HL-60 (cell line): Measurements from ENCODE around the gene ABLIM1.

Experiments used
- DNase-seq, 2 experiments: peaks; one replicate each; pipeline ENCODE4 v3.0.0-alpha.2; 2010 to 2020; ENCODE audit warnings: low read depth in 1 of 2, low spot score in 1 of 2
- H3K27ac ChIP-seq: fragments of 250-450 bp; sonication (Bioruptor Pico); replicated peaks from 2 replicates; pipeline ENCODE4 v1.5.1; 2020; ENCODE audit warnings: mild to moderate bottlenecking, moderate library complexity
- H3K27me3 ChIP-seq: fragments of 250-450 bp; sonication (Bioruptor Pico); 2 replicates; pipeline ENCODE4 v1.5.1; 2021; ENCODE audit warnings: mild to moderate bottlenecking, moderate library complexity; ENCODE audit not compliant: insufficient read depth, poor library complexity, severe bottlenecking
- H3K4me3 ChIP-seq: replicated peaks from 2 replicates; pipeline ENCODE4 v1.5.1; 2011; ENCODE audit warnings: mild to moderate bottlenecking, control low read depth, low read length; ENCODE audit not compliant: insufficient read depth
- GABPA ChIP-seq: IDR thresholded peaks from 2 replicates; pipeline ENCODE4 v1.6.1; 2012; ENCODE audit warnings: low read depth
- POLR2AphosphoS5 ChIP-seq: IDR thresholded peaks from 2 replicates; pipeline ENCODE4 v1.6.1; 2012; ENCODE audit warnings: low read depth
- SPI1 ChIP-seq: IDR thresholded peaks from 2 replicates; pipeline ENCODE4 v1.6.1; 2012; ENCODE audit warnings: low read depth, mild to moderate bottlenecking, borderline replicate concordance
- long read RNA-seq: library from polyadenylated mRNA; unstranded; transcript quantifications from one replicate; pipeline ENCODE4 v2.0.0, GENCODE V29; 2020
- TF ChIP-seq, protein P1 (sequence below): IDR thresholded peaks from 2 replicates; pipeline ENCODE4 v1.6.1; 2012; ENCODE audit warnings: low read depth; ENCODE audit not compliant: insufficient replicate concordance
- TF ChIP-seq, protein P2 (sequence below): IDR thresholded peaks from one replicate; pipeline ENCODE4 v1.5.1; 2011; ENCODE audit warnings: low read length, control low read depth, inconsistent platforms; ENCODE audit not compliant: insufficient read depth

The ABLIM1 gene
- long read RNA-seq, partial matches to known transcripts: 3 of 71 reads
- long read RNA-seq, other reads (novel, unspliced or antisense): 68 of 71 reads

DNA sequence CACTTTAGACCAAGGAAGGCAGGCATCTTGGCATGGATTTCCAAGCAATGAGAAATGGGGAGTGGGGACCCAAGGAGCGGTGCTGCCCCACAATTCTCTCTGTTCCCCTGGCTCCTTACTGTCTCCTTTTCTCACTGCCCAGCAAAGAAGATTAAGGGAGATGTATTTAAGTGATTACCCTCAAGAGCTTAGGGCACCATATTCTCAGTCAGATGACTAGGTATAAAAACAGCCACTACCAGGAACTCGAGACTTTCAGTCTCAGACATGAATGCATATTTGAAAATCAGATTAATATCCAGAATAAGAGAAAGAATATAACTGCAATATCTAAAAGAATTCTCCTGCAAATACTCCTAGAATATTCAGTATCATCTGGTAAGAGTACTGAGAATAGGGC, at the start of gene ABLIM1:
TSS of gene ABLIM1 (minus strand) at position 101 of the 400 bp plus-strand sequence. CDS start at position 26, 75 bp downstream.
- DNase-seq: no peak
- H3K4me3 ChIP-seq: no peak within 1 kb of the TSS
- no peak within 1 kb of the TSS for H3K27ac ChIP-seq

GRCh38 chr10:114706458-114707055, 48.5 kb upstream of the ABLIM1 start:
- Histone ChIP-seq H3K27me3 (no peaks in the 10 kb centered on the region), H3K27ac (no peak overlapping the region), H3K4me3 (no peak overlapping the region)
- no peak for DNase-seq
- TF ChIP-seq, protein P1, sequence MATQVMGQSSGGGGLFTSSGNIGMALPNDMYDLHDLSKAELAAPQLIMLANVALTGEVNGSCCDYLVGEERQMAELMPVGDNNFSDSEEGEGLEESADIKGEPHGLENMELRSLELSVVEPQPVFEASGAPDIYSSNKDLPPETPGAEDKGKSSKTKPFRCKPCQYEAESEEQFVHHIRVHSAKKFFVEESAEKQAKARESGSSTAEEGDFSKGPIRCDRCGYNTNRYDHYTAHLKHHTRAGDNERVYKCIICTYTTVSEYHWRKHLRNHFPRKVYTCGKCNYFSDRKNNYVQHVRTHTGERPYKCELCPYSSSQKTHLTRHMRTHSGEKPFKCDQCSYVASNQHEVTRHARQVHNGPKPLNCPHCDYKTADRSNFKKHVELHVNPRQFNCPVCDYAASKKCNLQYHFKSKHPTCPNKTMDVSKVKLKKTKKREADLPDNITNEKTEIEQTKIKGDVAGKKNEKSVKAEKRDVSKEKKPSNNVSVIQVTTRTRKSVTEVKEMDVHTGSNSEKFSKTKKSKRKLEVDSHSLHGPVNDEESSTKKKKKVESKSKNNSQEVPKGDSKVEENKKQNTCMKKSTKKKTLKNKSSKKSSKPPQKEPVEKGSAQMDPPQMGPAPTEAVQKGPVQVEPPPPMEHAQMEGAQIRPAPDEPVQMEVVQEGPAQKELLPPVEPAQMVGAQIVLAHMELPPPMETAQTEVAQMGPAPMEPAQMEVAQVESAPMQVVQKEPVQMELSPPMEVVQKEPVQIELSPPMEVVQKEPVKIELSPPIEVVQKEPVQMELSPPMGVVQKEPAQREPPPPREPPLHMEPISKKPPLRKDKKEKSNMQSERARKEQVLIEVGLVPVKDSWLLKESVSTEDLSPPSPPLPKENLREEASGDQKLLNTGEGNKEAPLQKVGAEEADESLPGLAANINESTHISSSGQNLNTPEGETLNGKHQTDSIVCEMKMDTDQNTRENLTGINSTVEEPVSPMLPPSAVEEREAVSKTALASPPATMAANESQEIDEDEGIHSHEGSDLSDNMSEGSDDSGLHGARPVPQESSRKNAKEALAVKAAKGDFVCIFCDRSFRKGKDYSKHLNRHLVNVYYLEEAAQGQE: no peak
- no peak for TF ChIP-seq SPI1
- TF ChIP-seq GABPA: no peak
- TF ChIP-seq, protein P2, sequence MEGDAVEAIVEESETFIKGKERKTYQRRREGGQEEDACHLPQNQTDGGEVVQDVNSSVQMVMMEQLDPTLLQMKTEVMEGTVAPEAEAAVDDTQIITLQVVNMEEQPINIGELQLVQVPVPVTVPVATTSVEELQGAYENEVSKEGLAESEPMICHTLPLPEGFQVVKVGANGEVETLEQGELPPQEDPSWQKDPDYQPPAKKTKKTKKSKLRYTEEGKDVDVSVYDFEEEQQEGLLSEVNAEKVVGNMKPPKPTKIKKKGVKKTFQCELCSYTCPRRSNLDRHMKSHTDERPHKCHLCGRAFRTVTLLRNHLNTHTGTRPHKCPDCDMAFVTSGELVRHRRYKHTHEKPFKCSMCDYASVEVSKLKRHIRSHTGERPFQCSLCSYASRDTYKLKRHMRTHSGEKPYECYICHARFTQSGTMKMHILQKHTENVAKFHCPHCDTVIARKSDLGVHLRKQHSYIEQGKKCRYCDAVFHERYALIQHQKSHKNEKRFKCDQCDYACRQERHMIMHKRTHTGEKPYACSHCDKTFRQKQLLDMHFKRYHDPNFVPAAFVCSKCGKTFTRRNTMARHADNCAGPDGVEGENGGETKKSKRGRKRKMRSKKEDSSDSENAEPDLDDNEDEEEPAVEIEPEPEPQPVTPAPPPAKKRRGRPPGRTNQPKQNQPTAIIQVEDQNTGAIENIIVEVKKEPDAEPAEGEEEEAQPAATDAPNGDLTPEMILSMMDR: no peak
- no peak for TF ChIP-seq POLR2AphosphoS5

More for the DNA sequence above, at the start of gene ABLIM1:
- TF ChIP-seq, protein P2: no peak
- TF ChIP-seq GABPA (no peak), SPI1 (no peak), POLR2AphosphoS5 (no peak)
- TF ChIP-seq, protein P1: no peak
- no peaks in the 10 kb centered on the region for H3K27me3 ChIP-seq

- DNase-seq: no peak
- TF ChIP-seq GABPA: no peak
- no peak for TF ChIP-seq SPI1
- TF ChIP-seq, protein P1: no peak
- no peak for TF ChIP-seq POLR2AphosphoS5
- TF ChIP-seq, protein P2: no peak
- Histone ChIP-seq H3K27ac (no peak overlapping the region), H3K27me3 (no peaks in the 10 kb centered on the region), H3K4me3 (no peak overlapping the region)
These were observed 46.6 kb upstream of the ABLIM1 start for GRCh38 chr10:114704679-114705078.
